IMR-90 (cell line): Measurements from ENCODE around the gene TUBB4A. TPM values are rescaled to one million over a fixed set of nuclear protein-coding genes. Genes with fewer than 3 reads are reported as not detected.

Source experiments
- ATAC-seq: fragments of 200-7000 bp; cut with Tn5 transposase; 2 replicates; pipeline ENCODE4 v1.9.1; 2020; ENCODE audit warnings: low read depth, mild to moderate bottlenecking, moderate library complexity
- BruUV-seq: library from RNA; stranded (reverse); fragments of 400-500 nt; replicated peaks from 2 replicates; lab custom pipeline; 2021; lab: Mats Ljungman, UMichigan
- CTCF ChIA-PET: fragments of 300-600 bp; formaldehyde crosslinking; extraction: SDS; loops from one replicate; lab custom pipeline; 2021; ENCODE audit warnings: antibody characterized with exemption; lab: Yijun Ruan, JAX
- POLR2A ChIA-PET: fragments of 300-600 bp; sonication (Branson Sonifier 250); formaldehyde crosslinking; loops from one replicate; lab custom pipeline; 2022; ENCODE audit warnings: antibody characterized with exemption; ENCODE audit not compliant: unreplicated experiment; lab: Charles Lee
- DNase-seq: peaks from one replicate; pipeline ENCODE4 v3.0.0; 2013
- H2AFZ ChIP-seq: replicated peaks from 2 replicates; pipeline ENCODE3; 2013; ENCODE audit warnings: low read length, mild to moderate bottlenecking; ENCODE audit not compliant: poor library complexity
- H2AK5ac ChIP-seq: 2 replicates; pipeline ENCODE4 v1.6.1; 2013; ENCODE audit warnings: low read depth, low read length, inconsistent platforms
- H2AK9ac ChIP-seq: replicated peaks from 2 replicates; pipeline ENCODE3; 2013; ENCODE audit warnings: mild to moderate bottlenecking, low read depth, low read length, moderate library complexity; ENCODE audit not compliant: poor library complexity
- H2BK120ac ChIP-seq: 2 replicates; pipeline ENCODE4 v1.6.1; 2013; ENCODE audit warnings: low read depth, low read length, inconsistent platforms
- H2BK15ac ChIP-seq: 3 replicates; pipeline ENCODE4 v1.6.1; 2013; ENCODE audit warnings: low read depth, low read length, inconsistent platforms
- H2BK20ac ChIP-seq: 2 replicates; pipeline ENCODE4 v1.6.1; 2013; ENCODE audit warnings: low read depth, mild to moderate bottlenecking, inconsistent platforms, low read length, moderate library complexity
- H2BK5ac ChIP-seq: 2 replicates; pipeline ENCODE4 v1.6.1; 2013; ENCODE audit warnings: mild to moderate bottlenecking, low read depth, low read length, inconsistent platforms; ENCODE audit not compliant: poor library complexity, severe bottlenecking
- H3K14ac ChIP-seq: replicated peaks from 2 replicates; pipeline ENCODE4 v1.6.1; 2013; ENCODE audit warnings: low read depth, low read length, inconsistent platforms
- H3K18ac ChIP-seq: 2 replicates; pipeline ENCODE4 v1.6.1; 2013; ENCODE audit warnings: low read depth, low read length, control low read depth
- H3K23ac ChIP-seq: 2 replicates; pipeline ENCODE4 v1.6.1; 2013; ENCODE audit warnings: low read depth, low read length, inconsistent platforms
- H3K27ac ChIP-seq: 2 replicates; pipeline ENCODE4 v1.5.1; 2013; ENCODE audit warnings: mild to moderate bottlenecking, control low read depth, low read length; ENCODE audit not compliant: insufficient read depth
- H3K27me3 ChIP-seq: 2 replicates; pipeline ENCODE4 v1.6.1; 2013; ENCODE audit warnings: low read length; ENCODE audit not compliant: control insufficient read depth, insufficient read depth
- H3K36me3 ChIP-seq: 2 replicates; pipeline ENCODE4 v1.6.1; 2013; ENCODE audit warnings: low read length, mixed read lengths; ENCODE audit not compliant: control insufficient read depth, insufficient read depth
- H3K4ac ChIP-seq: 2 replicates; pipeline ENCODE4 v1.6.1; 2013; ENCODE audit warnings: low read depth, low read length, inconsistent platforms
- H3K4me1 ChIP-seq: 2 replicates; pipeline ENCODE4 v1.6.1; 2013; ENCODE audit warnings: low read length, mixed read lengths; ENCODE audit not compliant: control insufficient read depth, insufficient read depth
- H3K4me2 ChIP-seq: 2 replicates; pipeline ENCODE4 v1.6.1; 2013; ENCODE audit warnings: low read depth, mild to moderate bottlenecking, control low read depth, low read length, moderate library complexity
- H3K4me3 ChIP-seq: 2 replicates; pipeline ENCODE4 v1.5.1; 2013; ENCODE audit warnings: low read depth, mild to moderate bottlenecking, control low read depth, low read length, moderate library complexity; ENCODE audit not compliant: insufficient read depth
- H3K56ac ChIP-seq: 2 replicates; pipeline ENCODE4 v1.6.1; 2013; ENCODE audit warnings: low read length, inconsistent platforms; ENCODE audit not compliant: insufficient read depth; ENCODE audit errors: extremely low read depth
- H3K79me1 ChIP-seq, 2 experiments: 2 replicates each; pipeline ENCODE4 v1.6.1; 2013; ENCODE audit warnings: low read length in 2 of 2, inconsistent platforms in 1 of 2, low read depth in 1 of 2
- H3K9ac ChIP-seq: 2 replicates; pipeline ENCODE4 v1.6.1; 2013; ENCODE audit warnings: low read depth, low read length, control low read depth
- H3K9me1 ChIP-seq: 2 replicates; pipeline ENCODE4 v1.6.1; 2013; ENCODE audit warnings: low read length, inconsistent platforms; ENCODE audit not compliant: insufficient read depth
- H3K9me3 ChIP-seq: 2 replicates; pipeline ENCODE4 v1.6.1; 2013; ENCODE audit warnings: low read length; ENCODE audit not compliant: control insufficient read depth, insufficient read depth
- H4K20me1 ChIP-seq: 2 replicates; pipeline ENCODE4 v1.6.1; 2013; ENCODE audit warnings: low read length, inconsistent platforms; ENCODE audit not compliant: insufficient read depth
- H4K5ac ChIP-seq: 2 replicates; pipeline ENCODE4 v1.6.1; 2013; ENCODE audit warnings: mild to moderate bottlenecking, low read depth, low read length, control low read depth
- H4K8ac ChIP-seq, 2 experiments: 2 replicates each; pipeline ENCODE4 v1.6.1; 2013; ENCODE audit warnings: low read depth in 2 of 2, low read length in 2 of 2, control low read depth in 1 of 2, inconsistent platforms in 1 of 2
- H4K91ac ChIP-seq: 2 replicates; pipeline ENCODE4 v1.6.1; 2013; ENCODE audit warnings: low read depth, low read length, inconsistent platforms; ENCODE audit not compliant: insufficient read depth
- USF2 ChIP-seq: fragments of 150-350 bp; IDR thresholded peaks from 2 replicates; pipeline ENCODE4 v1.6.1; 2017; ENCODE audit warnings: mild to moderate bottlenecking, antibody characterized with exemption, low read length, low read depth
- WGBS, 2 experiments: methylation state at CpG; one replicate each; pipeline versions ENCODE4 v1.1.5 to v1.1.7; 2013; ENCODE audit warnings: missing lambda C conversion rate in 2 of 2; ENCODE audit not compliant: insufficient read length in 1 of 2; ENCODE audit errors: extremely low coverage in 2 of 2; 5-methylcytosine and 5-hydroxymethylcytosine counted together
- dilution Hi-C: fragments of 300-500 bp; cut with HindIII; formaldehyde crosslinking; loops from one replicate; pipeline ENCODE4 v1.14.3; 2018; ENCODE audit warnings: low sequenced_read_pairs; ENCODE audit not compliant: unreplicated experiment
- in situ Hi-C: fragments of 300-500 bp; cut with MboI; formaldehyde crosslinking; loops from 3 replicates; pipeline ENCODE4 v1.14.3; 2019; ENCODE audit warnings: low sequenced_read_pairs, inconsistent platforms, mixed read lengths
- intact Hi-C: fragments of 100-400 bp; cut with micrococcal nuclease; formaldehyde crosslinking; loops from 2 replicates; pipeline ENCODE4 v1.10.0; 2022
- polyA plus RNA-seq, 3 experiments: library from polyadenylated mRNA; depleted of rRNA; stranded (reverse); fragments of >200 nt; gene quantifications; 2 replicates each; pipeline ENCODE4 v1.2.3, GENCODE V29; 2012; ENCODE audit warnings: low replicate concordance in 1 of 3
- total RNA-seq: library from RNA; depleted of rRNA; stranded (reverse); fragments of >200 nt; gene quantifications from 2 replicates; pipeline ENCODE4 v1.2.3, GENCODE V29; 2012

TUBB4A gene
- total and polyA plus RNA-seq, 2 of the 4 experiments (the other 2 are of a cell fraction): not detected

GRCh38 chr19:6465006-6465405 is 37.1 kb downstream of the TUBB4A start:
- Histone ChIP-seq H4K20me1 (no peaks in the 10 kb centered on the region), H3K4me1 (no peaks in the 10 kb centered on the region), H2BK20ac (no peak overlapping the region), H2BK15ac (no peak overlapping the region), H3K9me1 (no peaks in the 10 kb centered on the region; the same call in 1 of the 2 replicates), H4K8ac (no peak overlapping the region), H3K56ac (no peak overlapping the region), H3K4me2 (no peak overlapping the region), H3K9me3 (no peaks in the 10 kb centered on the region), H3K4me3 (no peak overlapping the region), H3K14ac (no peak overlapping the region), H2BK5ac (no peak overlapping the region), H4K5ac (no peak overlapping the region), H2AFZ (no peak overlapping the region), H3K9ac (no peak overlapping the region), H2BK120ac (no peak overlapping the region), H3K4ac (no peak overlapping the region), H4K91ac (no peak overlapping the region), H3K79me1 (no peaks in the 10 kb centered on the region), H3K23ac (no peak overlapping the region), H3K27me3 (peaks cover 29% of the 10 kb centered on the region), H2AK5ac (no peak overlapping the region), H3K27ac (no peak overlapping the region), H3K36me3 (no peaks in the 10 kb centered on the region), H3K18ac (no peak overlapping the region), H2AK9ac (no peak overlapping the region)
- in situ Hi-C loops: no loop called here
- WGBS, 2 experiments: 10% methylated on average over 2 of the region's 9 CpGs; no CpG with 5 or more reads in 1 of the 2 experiments
- no peak for DNase-seq
- BruUV-seq: no TSS peak
- ChIA-PET CTCF (no interaction called here), POLR2A (no interaction called here)
- intact Hi-C loops: no loop called here
- no peak for ATAC-seq
- no peak for TF ChIP-seq USF2
- dilution Hi-C loops: no loop called here
